Osteocyte (in vitro differentiated cells): ENCODE data around the gene ACSL1. TPM values are rescaled to one million over a fixed set of nuclear protein-coding genes. Genes with fewer than 3 reads are reported as not detected.

Experiments
- DNase-seq: peaks from one replicate; pipeline ENCODE4 v3.0.0; 2021; ENCODE audit warnings: mixed read lengths; ENCODE audit not compliant: unreplicated experiment; ENCODE audit errors: extremely low spot score
- H3K27ac Mint-ChIP-seq: one replicate; pipeline ENCODE4 v1.8.0; 2021; ENCODE audit warnings: mild to moderate bottlenecking, mixed read lengths; ENCODE audit not compliant: unreplicated experiment
- H3K27me3 Mint-ChIP-seq: one replicate; pipeline ENCODE4 v1.8.0; 2021; ENCODE audit warnings: mixed read lengths; ENCODE audit not compliant: unreplicated experiment
- H3K36me3 Mint-ChIP-seq: one replicate; pipeline ENCODE4 v1.8.0; 2021; ENCODE audit warnings: mixed read lengths; ENCODE audit not compliant: unreplicated experiment
- H3K4me1 Mint-ChIP-seq: one replicate; pipeline ENCODE4 v1.8.0; 2021; ENCODE audit warnings: mixed read lengths; ENCODE audit not compliant: unreplicated experiment
- H3K4me3 Mint-ChIP-seq: one replicate; pipeline ENCODE4 v1.8.0; 2021; ENCODE audit warnings: mild to moderate bottlenecking, moderate library complexity, mixed read lengths; ENCODE audit not compliant: unreplicated experiment
- H3K9me3 Mint-ChIP-seq: one replicate; pipeline ENCODE4 v1.8.0; 2021; ENCODE audit warnings: mixed read lengths; ENCODE audit not compliant: unreplicated experiment
- long read RNA-seq: library from polyadenylated mRNA; unstranded; transcript quantifications from one replicate; pipeline ENCODE4 v2.0.0, GENCODE V29; 2021
- total RNA-seq: library from RNA; stranded (reverse); gene quantifications from 2 replicates; pipeline ENCODE4 v1.2.1, GENCODE V29; 2021
- TF ChIP-seq, protein P1 (sequence below): fragments of 200-600 bp; sonication (generic); IDR thresholded peaks from 2 replicates; pipeline ENCODE4 v1.5.0; 2021; ENCODE audit warnings: antibody characterized with exemption, mild to moderate bottlenecking, moderate library complexity

Gene ACSL1
- 28.6 and 29.3 TPM in 2 replicates for total RNA-seq
- long read RNA-seq, transcript ACSL1-201 (21 exons, 3,832 nt): major isoform, 65 of 101 reads
- long read RNA-seq, partial matches to known transcripts: 20 of 101 reads
- long read RNA-seq, other reads (novel, unspliced or antisense): 14 of 101 reads

DNA sequence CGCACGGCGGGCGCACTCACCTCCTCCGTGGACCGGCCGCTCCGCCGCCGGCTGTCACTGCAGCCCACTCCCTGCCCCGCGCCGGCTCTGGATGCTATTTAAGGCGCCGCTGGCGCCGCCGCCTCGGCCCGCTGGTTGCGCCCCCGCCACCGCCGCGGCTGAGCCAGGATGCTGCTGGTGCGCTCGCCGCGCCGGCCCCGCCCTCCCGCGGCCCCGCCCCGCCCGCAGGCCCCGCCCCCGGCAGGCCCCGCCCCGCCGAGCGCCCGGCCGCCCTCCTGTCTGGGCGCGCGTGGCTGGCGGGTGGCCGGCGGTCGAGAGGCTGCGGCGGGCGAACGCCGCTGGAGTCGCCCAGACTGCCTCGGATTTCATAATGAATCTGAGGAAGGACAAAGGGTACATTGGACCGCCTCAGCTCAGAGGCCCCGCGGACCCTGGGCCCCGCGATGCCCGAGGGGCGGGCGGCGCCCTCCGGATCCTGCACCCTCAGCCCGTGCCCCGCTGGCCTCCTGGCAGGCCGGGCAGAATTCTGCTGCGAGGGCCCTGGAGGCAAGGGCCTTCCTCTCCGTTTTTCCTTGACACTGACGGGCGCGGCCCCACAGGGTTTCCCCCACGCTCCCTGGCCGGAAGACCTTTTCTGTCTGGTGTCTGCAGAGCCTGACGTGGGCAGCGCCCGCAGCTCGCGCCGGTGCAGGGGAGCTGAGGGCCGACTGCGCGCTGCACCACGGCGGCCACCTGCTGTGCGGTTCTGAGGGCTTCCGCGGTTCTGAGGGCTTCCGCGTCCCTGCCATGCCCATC is at the start of gene ACSL1:
Gene ACSL1 (minus strand): TSS at position 73 of the 795 bp plus-strand sequence. CDS start 22,454 bp downstream, outside the sequence.
- TF ChIP-seq, protein P1, sequence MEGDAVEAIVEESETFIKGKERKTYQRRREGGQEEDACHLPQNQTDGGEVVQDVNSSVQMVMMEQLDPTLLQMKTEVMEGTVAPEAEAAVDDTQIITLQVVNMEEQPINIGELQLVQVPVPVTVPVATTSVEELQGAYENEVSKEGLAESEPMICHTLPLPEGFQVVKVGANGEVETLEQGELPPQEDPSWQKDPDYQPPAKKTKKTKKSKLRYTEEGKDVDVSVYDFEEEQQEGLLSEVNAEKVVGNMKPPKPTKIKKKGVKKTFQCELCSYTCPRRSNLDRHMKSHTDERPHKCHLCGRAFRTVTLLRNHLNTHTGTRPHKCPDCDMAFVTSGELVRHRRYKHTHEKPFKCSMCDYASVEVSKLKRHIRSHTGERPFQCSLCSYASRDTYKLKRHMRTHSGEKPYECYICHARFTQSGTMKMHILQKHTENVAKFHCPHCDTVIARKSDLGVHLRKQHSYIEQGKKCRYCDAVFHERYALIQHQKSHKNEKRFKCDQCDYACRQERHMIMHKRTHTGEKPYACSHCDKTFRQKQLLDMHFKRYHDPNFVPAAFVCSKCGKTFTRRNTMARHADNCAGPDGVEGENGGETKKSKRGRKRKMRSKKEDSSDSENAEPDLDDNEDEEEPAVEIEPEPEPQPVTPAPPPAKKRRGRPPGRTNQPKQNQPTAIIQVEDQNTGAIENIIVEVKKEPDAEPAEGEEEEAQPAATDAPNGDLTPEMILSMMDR: no peak
- Mint-ChIP-seq H3K27ac (no peak within 1 kb of the TSS), H3K4me1 (peaks cover 15% of the 10 kb centered on the region), H3K9me3 (no peaks in the 10 kb centered on the region), H3K36me3 (no peaks in the 10 kb centered on the region), H3K4me3 (peak within 1 kb of the TSS; percentile 78), H3K27me3 (peaks cover 9% of the 10 kb centered on the region)
- peak; percentile 91 for DNase-seq

DNA sequence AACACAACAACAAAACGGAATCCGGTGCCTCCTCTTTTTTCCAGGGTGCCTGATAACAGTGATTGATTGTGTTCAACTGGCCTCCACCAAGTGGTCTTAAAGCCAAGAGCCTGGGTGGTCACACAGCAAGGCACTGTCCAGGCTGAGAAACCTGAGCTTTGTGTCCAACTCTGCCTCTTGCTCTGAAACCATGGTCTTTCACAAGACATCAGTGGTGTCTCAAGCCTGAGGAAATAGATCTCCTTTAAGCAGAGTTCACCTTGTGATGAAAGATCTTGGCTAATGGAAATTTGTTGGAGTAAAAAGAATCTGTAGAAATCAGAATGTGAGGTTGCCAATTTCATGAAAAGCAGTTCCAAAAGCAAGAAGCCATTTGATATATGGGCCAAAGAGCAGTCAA is 47.3 kb upstream of the ACSL1 start:
- H3K36me3 Mint-ChIP-seq: no peaks in the 10 kb centered on the region
- no peak overlapping the region for H3K4me3 Mint-ChIP-seq
- TF ChIP-seq, protein P1: no peak
- H3K9me3 Mint-ChIP-seq: no peaks in the 10 kb centered on the region
- H3K27ac Mint-ChIP-seq: no peak overlapping the region
- DNase-seq: no peak
- H3K27me3 Mint-ChIP-seq: peaks cover 28% of the 10 kb centered on the region
- H3K4me1 Mint-ChIP-seq: no peaks in the 10 kb centered on the region

- no peaks in the 10 kb centered on the region for H3K4me1 Mint-ChIP-seq
- H3K36me3 Mint-ChIP-seq: no peaks in the 10 kb centered on the region
- no peaks in the 10 kb centered on the region for H3K9me3 Mint-ChIP-seq
- H3K4me3 Mint-ChIP-seq: no peak overlapping the region
- DNase-seq: no peak
- TF ChIP-seq, protein P1: no peak
- H3K27me3 Mint-ChIP-seq: peaks cover 28% of the 10 kb centered on the region
- H3K27ac Mint-ChIP-seq: no peak overlapping the region
Measured at GRCh38 chr4:184870718-184871117, 45.0 kb upstream of the ACSL1 start.

DNA sequence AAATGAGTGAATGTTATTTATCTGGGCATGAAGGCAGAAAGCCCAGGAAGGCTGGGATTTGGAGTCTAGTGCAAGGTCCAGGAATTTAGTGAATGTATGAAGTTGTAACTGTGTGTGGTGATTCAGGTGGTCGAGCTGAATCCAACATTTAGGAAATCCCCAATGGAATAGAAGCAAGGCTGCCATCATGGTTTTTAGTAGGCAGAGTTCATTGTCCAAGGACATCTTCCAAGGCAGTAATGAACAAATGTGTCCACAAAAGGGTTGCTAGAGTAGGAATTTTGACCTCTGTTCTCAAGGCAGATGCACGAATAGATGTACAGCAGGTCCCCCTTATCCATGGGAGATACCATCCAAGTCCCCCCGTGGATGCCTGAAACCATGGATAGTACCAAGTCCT is 42.9 kb upstream of the ACSL1 start:
- TF ChIP-seq, protein P1: no peak
- no peak overlapping the region for H3K4me3 Mint-ChIP-seq
- no peak for DNase-seq
- H3K4me1 Mint-ChIP-seq: no peaks in the 10 kb centered on the region
- no peak overlapping the region for H3K27ac Mint-ChIP-seq
- no peaks in the 10 kb centered on the region for H3K9me3 Mint-ChIP-seq
- H3K36me3 Mint-ChIP-seq: no peaks in the 10 kb centered on the region
- peaks cover 38% of the 10 kb centered on the region for H3K27me3 Mint-ChIP-seq

DNA sequence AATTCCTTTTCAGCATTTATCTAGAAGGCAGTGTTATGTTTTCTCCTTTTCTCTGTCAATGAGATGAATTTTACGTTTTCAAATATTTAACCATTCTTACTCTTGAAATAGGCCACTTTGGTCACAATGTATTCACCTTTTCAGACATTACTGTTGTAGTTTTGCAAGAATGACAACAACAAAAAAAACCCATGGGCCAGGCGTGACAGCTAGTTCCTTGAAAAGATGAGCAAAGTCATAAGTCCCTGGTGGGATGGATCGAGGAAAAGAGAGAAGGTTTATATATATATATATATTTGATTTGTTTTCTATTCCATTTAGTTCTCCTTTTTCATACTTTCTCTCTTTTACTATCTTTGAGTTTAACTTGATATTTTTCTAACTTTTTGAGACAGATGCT is 38.1 kb upstream of the ACSL1 start:
- no peak for DNase-seq
- Mint-ChIP-seq H3K4me1 (no peaks in the 10 kb centered on the region), H3K27ac (no peak overlapping the region), H3K9me3 (no peaks in the 10 kb centered on the region), H3K36me3 (no peaks in the 10 kb centered on the region), H3K4me3 (no peak overlapping the region), H3K27me3 (peaks cover 42% of the 10 kb centered on the region)
- TF ChIP-seq, protein P1: no peak
